ENCODE data around the gene RASSF4.

The RASSF4 gene

GRCh38 chr10:44965104-44965503 is 5.5 kb downstream of the RASSF4 start:
- no peak for TF ChIP-seq CTCF (IDR thresholded peaks at IDR 0.05; ENCODE audit: borderline replicate concordance, insufficient read depth, low read depth, low read length)
- H3K4me3 ChIP-seq (ENCODE audit: low read depth, low read length) = no peak overlapping the region

GRCh38 chr10:44965651-44966097 is 6.1 kb downstream of the RASSF4 start:
- no peak for TF ChIP-seq CTCF (IDR thresholded peaks at IDR 0.05; ENCODE audit: borderline replicate concordance, insufficient read depth, low read depth, low read length)
- no peak overlapping the region for H3K4me3 ChIP-seq (ENCODE audit: low read depth, low read length)

GRCh38 chr10:44966129-44966815 is 6.7 kb downstream of the RASSF4 start:
- H3K4me3 ChIP-seq (ENCODE audit: low read depth, low read length) = no peak overlapping the region
- TF ChIP-seq CTCF (IDR thresholded peaks at IDR 0.05; ENCODE audit: borderline replicate concordance, insufficient read depth, low read depth, low read length) = no peak

- no peak overlapping the region for H3K4me3 ChIP-seq (ENCODE audit: low read depth, low read length)
- no peak for TF ChIP-seq CTCF (IDR thresholded peaks at IDR 0.05; ENCODE audit: borderline replicate concordance, insufficient read depth, low read depth, low read length)
Observed at GRCh38 chr10:44966816-44967509, 7.4 kb downstream of the RASSF4 start.

GRCh38 chr10:44967616-44968015 is 8.0 kb downstream of the RASSF4 start:
- no peak overlapping the region for H3K4me3 ChIP-seq (ENCODE audit: low read depth, low read length)
- no peak for TF ChIP-seq CTCF (IDR thresholded peaks at IDR 0.05; ENCODE audit: borderline replicate concordance, insufficient read depth, low read depth, low read length)

GRCh38 chr10:44968091-44968490 is 8.5 kb downstream of the RASSF4 start:
- H3K4me3 ChIP-seq (ENCODE audit: low read depth, low read length) = no peak overlapping the region
- TF ChIP-seq CTCF (IDR thresholded peaks at IDR 0.05; ENCODE audit: borderline replicate concordance, insufficient read depth, low read depth, low read length) = no peak
